ENCODE results near the gene FGGY.

GRCh38 chr1:59333626-59334277 lies 36.9 kb downstream of the FGGY start:
- TF ChIP-seq CTCF (IDR thresholded peaks at IDR 0.05) = no peak
- no peak for TF ChIP-seq IRF1 (CRISPR knock-in tag; IDR thresholded peaks at IDR 0.05)
- TF ChIP-seq NR3C1 (CRISPR knock-in tag; conservative IDR thresholded peaks at IDR 0.05; ENCODE audit: low read depth) = no peak

All from WTC11 (cell line).